Inferior parietal cortex (tissue), 1 donor: ENCODE measurements around the gene LAS1L.
"Not testable (repeated sequence)": the region's sequence is repeated elsewhere in the genome, so short reads cannot be mapped to it uniquely, and the experiment has no call there.

ENCODE experiments used
- DNase-seq: peaks from one replicate; pipeline ENCODE4 v3.0.0-alpha.2; 2016; ENCODE audit errors: extremely low spot score

Gene LAS1L

GRCh38 chrX:65517923-65518322 lies 16.7 kb downstream of the LAS1L start:
- DNase-seq: no peak

GRCh38 chrX:65516756-65517155 lies 17.8 kb downstream of the LAS1L start:
- DNase-seq: peak; percentile 22

GRCh38 chrX:65513610-65514009 lies 21.0 kb downstream of the LAS1L start:
- DNase-seq: no peak

GRCh38 chrX:65509400-65509799 lies 25.2 kb downstream of the LAS1L start:
- no peak for DNase-seq

GRCh38 chrX:65508851-65509250 lies 25.7 kb downstream of the LAS1L start:
- DNase-seq: no peak

- no peak for DNase-seq
Observed at GRCh38 chrX:65502618-65503017, 32.0 kb downstream of the LAS1L start.

- DNase-seq: no peak
Observed at GRCh38 chrX:65493431-65493830, 41.2 kb downstream of the LAS1L start.

- no peak for DNase-seq
Observed at GRCh38 chrX:65491620-65492019, 43.0 kb downstream of the LAS1L start.

GRCh38 chrX:65488495-65488894 lies 46.1 kb downstream of the LAS1L start:
- no peak for DNase-seq

GRCh38 chrX:65480960-65481359 lies 53.6 kb downstream of the LAS1L start:
- DNase-seq: no peak

GRCh38 chrX:65479102-65479501 lies 55.5 kb downstream of the LAS1L start:
- not testable (repeated sequence) for DNase-seq

- no peak for DNase-seq
Observed at GRCh38 chrX:65476564-65476963, 58.0 kb downstream of the LAS1L start.

GRCh38 chrX:65463550-65463949 lies 71.0 kb downstream of the LAS1L start:
- no peak for DNase-seq
